Gastrocnemius medialis (tissue), 4 donors: Measurements from ENCODE around the gene ZNF35. TPM values are rescaled to one million over a fixed set of nuclear protein-coding genes. Genes with fewer than 3 reads are reported as not detected.

ENCODE experiments used
- ATAC-seq, 2 donors: fragments of 150-250 bp; one replicate each; pipeline ENCODE4 v1.9.1; 2016
- DNase-seq, 2 donors: peaks; one replicate each; pipeline ENCODE4 v3.0.0-alpha.2; 2019
- H3K27ac ChIP-seq, 4 donors: fragments of 200-600 bp; sonication (generic); 1 replicate in 1 of 4; 2 replicates in 3 of 4; pipeline ENCODE4 v1.5.1; 2016 to 2018; ENCODE audit warnings: mild to moderate bottlenecking in 2 of 4, moderate library complexity in 1 of 4
- H3K27me3 ChIP-seq, 3 donors: fragments of 200-600 bp; sonication (generic) in 2 of 3; 1 replicate in 1 of 3; 2 replicates in 2 of 3; pipeline versions ENCODE4 v1.5.1 to v1.6.0; 2016 to 2019; ENCODE audit warnings: mild to moderate bottlenecking in 1 of 3, moderate library complexity in 1 of 3
- H3K36me3 ChIP-seq, 2 donors: fragments of 200-600 bp; sonication (generic) in 1 of 2; one replicate each; pipeline ENCODE4 v1.5.1; 2017 to 2018
- H3K4me1 ChIP-seq, 2 donors: fragments of 200-600 bp; sonication (generic) in 1 of 2; one replicate each; pipeline ENCODE4 v1.5.1; 2016 to 2017; ENCODE audit warnings: mild to moderate bottlenecking in 2 of 2
- H3K4me3 ChIP-seq, 4 donors: fragments of 200-600 bp; sonication (generic) in 3 of 4; 1 replicate in 1 of 4; 2 replicates in 3 of 4; pipeline ENCODE4 v1.5.1; 2016 to 2019; ENCODE audit warnings: mild to moderate bottlenecking in 2 of 4
- H3K9me3 ChIP-seq, 3 donors: fragments of 200-600 bp; sonication (generic) in 2 of 3; 1 replicate in 1 of 3; 2 replicates in 2 of 3; pipeline ENCODE4 v1.5.1; 2016 to 2019
- POLR2A ChIP-seq, 2 donors: fragments of 450-650 bp; IDR thresholded peaks; one replicate each; pipeline ENCODE4 v1.6.1; 2017; ENCODE audit warnings: antibody characterized with exemption in 2 of 2, mild to moderate bottlenecking in 2 of 2, moderate library complexity in 2 of 2
- in situ Hi-C, 4 donors: fragments of 200-750 bp; cut with MboI; loops; one replicate each; pipeline versions ENCODE4 v1.15.0 to v1.8.0; 2017; ENCODE audit warnings: low sequenced_read_pairs in 4 of 4
- intact Hi-C: fragments of 100-400 bp; cut with DNase I; formaldehyde crosslinking; loops from one replicate; pipeline ENCODE4 v1.15.1; 2023; ENCODE audit warnings: low total_unique reads
- total RNA-seq, 4 donors: library from RNA; depleted of rRNA; stranded (reverse); fragments of >200 nt; gene quantifications; one replicate each; pipeline versions ENCODE4 v1.1.0 to v1.2.3, GENCODE V29; 2016
- TF ChIP-seq, protein P1 (sequence below), 5 experiments: fragments of 450-650 bp in 3 of 5; fragments of 200-600 bp in 2 of 5; sonication (generic) in 2 of 5; IDR thresholded peaks in 4 of 5; conservative IDR thresholded peaks in 1 of 5; 1 replicate in 4 of 5; 2 replicates in 1 of 5; pipeline ENCODE4 v1.5.1; 2016 to 2019; ENCODE audit warnings: antibody characterized with exemption in 5 of 5, mild to moderate bottlenecking in 3 of 5, moderate library complexity in 3 of 5

Gene ZNF35
- total RNA-seq, 4 donors from 2014 or later = 2.6 to 8.1 (median 5.3) TPM

DNA sequence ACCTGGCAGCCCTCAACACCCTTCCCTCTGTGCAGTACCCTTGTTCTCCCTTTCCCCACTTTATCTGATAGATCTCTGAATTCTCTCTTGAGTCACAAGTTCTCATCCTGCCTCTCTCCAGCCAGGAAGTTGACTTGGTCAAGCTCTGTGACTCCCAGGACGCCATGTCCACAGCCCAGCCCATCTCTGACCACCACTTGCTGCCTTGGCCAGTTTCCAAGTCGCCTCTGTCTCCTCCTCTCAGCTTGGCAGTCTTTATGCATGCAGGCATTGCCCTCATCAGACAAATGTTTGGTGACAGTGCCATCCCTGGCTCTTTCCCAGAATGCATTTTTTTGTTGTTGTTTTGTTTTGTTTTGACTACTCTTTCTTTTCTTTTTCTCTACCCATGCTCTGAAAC is 25.7 kb downstream of the ZNF35 start:
- no peak for ATAC-seq
- no peak overlapping the region for H3K4me3 ChIP-seq
- H3K36me3 ChIP-seq = no peaks in the 10 kb centered on the region
- in situ Hi-C loops = no loop called here
- no peak for DNase-seq
- TF ChIP-seq, protein P1, sequence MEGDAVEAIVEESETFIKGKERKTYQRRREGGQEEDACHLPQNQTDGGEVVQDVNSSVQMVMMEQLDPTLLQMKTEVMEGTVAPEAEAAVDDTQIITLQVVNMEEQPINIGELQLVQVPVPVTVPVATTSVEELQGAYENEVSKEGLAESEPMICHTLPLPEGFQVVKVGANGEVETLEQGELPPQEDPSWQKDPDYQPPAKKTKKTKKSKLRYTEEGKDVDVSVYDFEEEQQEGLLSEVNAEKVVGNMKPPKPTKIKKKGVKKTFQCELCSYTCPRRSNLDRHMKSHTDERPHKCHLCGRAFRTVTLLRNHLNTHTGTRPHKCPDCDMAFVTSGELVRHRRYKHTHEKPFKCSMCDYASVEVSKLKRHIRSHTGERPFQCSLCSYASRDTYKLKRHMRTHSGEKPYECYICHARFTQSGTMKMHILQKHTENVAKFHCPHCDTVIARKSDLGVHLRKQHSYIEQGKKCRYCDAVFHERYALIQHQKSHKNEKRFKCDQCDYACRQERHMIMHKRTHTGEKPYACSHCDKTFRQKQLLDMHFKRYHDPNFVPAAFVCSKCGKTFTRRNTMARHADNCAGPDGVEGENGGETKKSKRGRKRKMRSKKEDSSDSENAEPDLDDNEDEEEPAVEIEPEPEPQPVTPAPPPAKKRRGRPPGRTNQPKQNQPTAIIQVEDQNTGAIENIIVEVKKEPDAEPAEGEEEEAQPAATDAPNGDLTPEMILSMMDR (IDR thresholded peaks at IDR 0.05 in 4 of 5, conservative IDR thresholded peaks at IDR 0.05 in 1 of 5) = no peak
- TF ChIP-seq POLR2A (IDR thresholded peaks at IDR 0.05) = no peak
- intact Hi-C loops = no loop called here
- no peak overlapping the region for H3K27ac ChIP-seq
- H3K4me1 ChIP-seq = no peaks in the 10 kb centered on the region
- no peaks in the 10 kb centered on the region for H3K9me3 ChIP-seq
- H3K27me3 ChIP-seq = no peaks in the 10 kb centered on the region

DNA sequence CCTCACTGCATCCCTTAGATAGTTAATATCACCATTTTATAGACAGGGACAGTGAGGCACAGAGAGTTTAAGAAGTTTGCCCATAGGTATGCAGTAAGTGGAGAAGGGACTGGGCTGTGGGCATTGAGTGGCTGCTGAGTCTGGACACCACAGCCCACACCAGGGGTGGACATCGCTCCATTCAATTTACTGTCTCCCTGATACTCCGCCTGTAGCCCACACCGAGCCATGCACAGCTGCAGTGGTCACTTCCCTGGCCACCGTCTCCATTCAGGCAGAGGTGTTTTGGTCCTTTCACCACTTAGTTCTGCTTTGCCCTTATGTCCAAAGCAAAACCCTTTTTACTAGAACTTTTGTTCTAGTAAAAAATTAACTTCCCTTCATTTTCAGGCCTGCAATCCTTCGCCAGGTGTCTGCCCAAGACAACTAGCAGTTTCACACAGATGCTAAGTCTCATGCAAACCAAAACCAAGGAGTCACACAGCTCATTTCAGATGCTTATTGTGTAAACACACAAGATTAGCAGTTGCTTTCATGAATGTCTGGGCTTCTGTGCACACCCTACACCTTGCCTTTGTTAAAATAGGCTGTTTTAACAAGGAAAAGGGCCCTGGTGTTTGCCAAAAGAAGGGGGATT is 30.1 kb downstream of the ZNF35 start:
- H3K36me3 ChIP-seq = no peaks in the 10 kb centered on the region
- no peak for TF ChIP-seq POLR2A (IDR thresholded peaks at IDR 0.05)
- TF ChIP-seq, protein P1 (IDR thresholded peaks at IDR 0.05 in 4 of 5, conservative IDR thresholded peaks at IDR 0.05 in 1 of 5) = no peak
- no peaks in the 10 kb centered on the region for H3K27me3 ChIP-seq
- DNase-seq (no peak), ATAC-seq (no peak)
- intact Hi-C loops (no loop called here), in situ Hi-C loops (no loop called here)
- H3K4me3 ChIP-seq = no peak overlapping the region
- no peaks in the 10 kb centered on the region for H3K4me1 ChIP-seq
- H3K27ac ChIP-seq = no peak overlapping the region
- H3K9me3 ChIP-seq = no peaks in the 10 kb centered on the region

DNA sequence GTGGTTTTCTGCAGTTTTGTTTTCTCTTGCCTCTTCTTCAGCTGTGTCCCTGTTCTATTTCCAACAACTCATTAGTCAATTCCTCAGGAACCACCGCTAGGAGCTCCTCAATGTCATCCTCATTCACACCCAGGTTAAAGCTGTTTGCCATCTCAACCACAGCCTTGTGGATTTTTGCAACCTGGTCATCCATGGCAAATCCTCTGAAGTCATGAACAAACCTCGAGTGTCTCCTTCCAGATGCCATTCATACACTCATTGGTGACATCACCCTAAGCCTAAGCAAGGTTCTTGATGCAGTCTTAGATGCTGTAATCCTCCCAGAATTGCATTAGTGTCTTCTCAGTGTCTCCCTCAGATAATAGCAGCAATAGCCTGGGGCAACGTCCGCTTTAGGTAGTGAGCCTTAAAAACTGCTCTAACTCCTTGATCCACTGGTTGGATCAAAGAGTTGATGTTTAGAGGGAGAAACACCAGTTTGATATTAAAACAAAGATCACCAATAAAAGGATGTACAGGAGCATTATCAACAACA is 32.5 kb downstream of the ZNF35 start:
- intact Hi-C loops (no loop called here), in situ Hi-C loops (no loop called here)
- TF ChIP-seq POLR2A (IDR thresholded peaks at IDR 0.05) = no peak
- TF ChIP-seq, protein P1 (IDR thresholded peaks at IDR 0.05 in 4 of 5, conservative IDR thresholded peaks at IDR 0.05 in 1 of 5) = no peak
- H3K36me3 ChIP-seq = no peaks in the 10 kb centered on the region
- H3K4me1 ChIP-seq = peaks cover 4 to 5% of the 10 kb centered on the region in 2 donors
- H3K4me3 ChIP-seq = no peak overlapping the region
- H3K27ac ChIP-seq = no peak overlapping the region
- ATAC-seq (no peak), DNase-seq (no peak)
- peaks cover 0 to 7% (median 0%) of the 10 kb centered on the region in 3 donors for H3K27me3 ChIP-seq
- H3K9me3 ChIP-seq = no peaks in the 10 kb centered on the region

DNA sequence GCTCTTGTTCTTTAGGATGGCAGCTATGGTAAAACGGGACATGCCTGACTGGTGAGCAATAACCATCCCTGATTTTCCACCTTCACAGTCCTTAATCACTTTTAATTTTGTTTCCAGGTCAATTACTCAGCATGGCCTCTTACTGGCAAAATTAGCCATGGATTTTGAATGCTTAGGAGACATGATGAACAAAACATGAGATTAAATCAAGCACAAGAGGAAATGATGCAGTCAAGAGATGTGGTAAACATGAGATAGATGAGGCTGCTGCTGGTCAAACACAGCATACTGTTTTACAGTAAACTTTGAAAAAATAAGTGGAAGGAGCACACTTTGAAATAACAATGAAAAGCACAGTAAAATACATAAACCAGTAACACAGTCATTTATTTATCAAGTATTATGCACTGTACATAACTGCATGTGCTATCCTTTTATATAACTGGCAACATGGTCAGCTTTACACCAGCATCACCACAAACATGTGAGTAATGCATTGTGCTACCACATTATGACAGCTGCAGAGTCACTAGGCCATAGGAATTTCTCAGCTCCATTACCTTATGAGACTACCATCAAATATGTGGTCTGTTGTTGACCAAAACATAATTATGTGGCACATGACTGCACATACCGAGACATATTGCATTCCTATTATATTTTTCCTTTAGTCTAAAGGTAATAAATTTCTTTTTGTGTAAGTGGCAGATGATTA is 33.8 kb downstream of the ZNF35 start:
- peaks cover 4 to 5% of the 10 kb centered on the region in 2 donors for H3K4me1 ChIP-seq
- H3K4me3 ChIP-seq = no peak overlapping the region
- TF ChIP-seq, protein P1 (IDR thresholded peaks at IDR 0.05 in 4 of 5, conservative IDR thresholded peaks at IDR 0.05 in 1 of 5) = no peak
- no peak for TF ChIP-seq POLR2A (IDR thresholded peaks at IDR 0.05)
- H3K27me3 ChIP-seq = peaks cover 0 to 9% (median 0%) of the 10 kb centered on the region in 3 donors
- ATAC-seq (no peak), DNase-seq (no peak)
- no peaks in the 10 kb centered on the region for H3K36me3 ChIP-seq
- H3K27ac ChIP-seq = no peak overlapping the region
- intact Hi-C loops = no loop called here
- H3K9me3 ChIP-seq = no peaks in the 10 kb centered on the region
- in situ Hi-C loops = no loop called here
